IMR-90 (cell line): ENCODE measurements around the gene TRHDE. TPM values are rescaled to one million over a fixed set of nuclear protein-coding genes. Genes with fewer than 3 reads are reported as not detected.

Source experiments
- ATAC-seq: fragments of 200-7000 bp; cut with Tn5 transposase; 2 replicates; pipeline ENCODE4 v1.9.1; 2020; ENCODE audit warnings: low read depth, mild to moderate bottlenecking, moderate library complexity
- BruUV-seq: library from RNA; stranded (reverse); fragments of 400-500 nt; replicated peaks from 2 replicates; lab custom pipeline; 2021; lab: Mats Ljungman, UMichigan
- CTCF ChIA-PET: fragments of 300-600 bp; formaldehyde crosslinking; extraction: SDS; loops from one replicate; lab custom pipeline; 2021; ENCODE audit warnings: antibody characterized with exemption; lab: Yijun Ruan, JAX
- POLR2A ChIA-PET: fragments of 300-600 bp; sonication (Branson Sonifier 250); formaldehyde crosslinking; loops from one replicate; lab custom pipeline; 2022; ENCODE audit warnings: antibody characterized with exemption; ENCODE audit not compliant: unreplicated experiment; lab: Charles Lee
- DNase-seq: peaks from one replicate; pipeline ENCODE4 v3.0.0; 2013
- H2AFZ ChIP-seq: replicated peaks from 2 replicates; pipeline ENCODE3; 2013; ENCODE audit warnings: low read length, mild to moderate bottlenecking; ENCODE audit not compliant: poor library complexity
- H2AK5ac ChIP-seq: 2 replicates; pipeline ENCODE4 v1.6.1; 2013; ENCODE audit warnings: low read depth, low read length, inconsistent platforms
- H2AK9ac ChIP-seq: replicated peaks from 2 replicates; pipeline ENCODE3; 2013; ENCODE audit warnings: mild to moderate bottlenecking, low read depth, low read length, moderate library complexity; ENCODE audit not compliant: poor library complexity
- H2BK120ac ChIP-seq: 2 replicates; pipeline ENCODE4 v1.6.1; 2013; ENCODE audit warnings: low read depth, low read length, inconsistent platforms
- H2BK15ac ChIP-seq: 3 replicates; pipeline ENCODE4 v1.6.1; 2013; ENCODE audit warnings: low read depth, low read length, inconsistent platforms
- H2BK20ac ChIP-seq: 2 replicates; pipeline ENCODE4 v1.6.1; 2013; ENCODE audit warnings: low read depth, mild to moderate bottlenecking, inconsistent platforms, low read length, moderate library complexity
- H2BK5ac ChIP-seq: 2 replicates; pipeline ENCODE4 v1.6.1; 2013; ENCODE audit warnings: mild to moderate bottlenecking, low read depth, low read length, inconsistent platforms; ENCODE audit not compliant: poor library complexity, severe bottlenecking
- H3K14ac ChIP-seq: replicated peaks from 2 replicates; pipeline ENCODE4 v1.6.1; 2013; ENCODE audit warnings: low read depth, low read length, inconsistent platforms
- H3K18ac ChIP-seq: 2 replicates; pipeline ENCODE4 v1.6.1; 2013; ENCODE audit warnings: low read depth, low read length, control low read depth
- H3K23ac ChIP-seq: 2 replicates; pipeline ENCODE4 v1.6.1; 2013; ENCODE audit warnings: low read depth, low read length, inconsistent platforms
- H3K27ac ChIP-seq: 2 replicates; pipeline ENCODE4 v1.5.1; 2013; ENCODE audit warnings: mild to moderate bottlenecking, control low read depth, low read length; ENCODE audit not compliant: insufficient read depth
- H3K27me3 ChIP-seq: 2 replicates; pipeline ENCODE4 v1.6.1; 2013; ENCODE audit warnings: low read length; ENCODE audit not compliant: control insufficient read depth, insufficient read depth
- H3K36me3 ChIP-seq: 2 replicates; pipeline ENCODE4 v1.6.1; 2013; ENCODE audit warnings: low read length, mixed read lengths; ENCODE audit not compliant: control insufficient read depth, insufficient read depth
- H3K4ac ChIP-seq: 2 replicates; pipeline ENCODE4 v1.6.1; 2013; ENCODE audit warnings: low read depth, low read length, inconsistent platforms
- H3K4me1 ChIP-seq: 2 replicates; pipeline ENCODE4 v1.6.1; 2013; ENCODE audit warnings: low read length, mixed read lengths; ENCODE audit not compliant: control insufficient read depth, insufficient read depth
- H3K4me2 ChIP-seq: 2 replicates; pipeline ENCODE4 v1.6.1; 2013; ENCODE audit warnings: low read depth, mild to moderate bottlenecking, control low read depth, low read length, moderate library complexity
- H3K4me3 ChIP-seq: 2 replicates; pipeline ENCODE4 v1.5.1; 2013; ENCODE audit warnings: low read depth, mild to moderate bottlenecking, control low read depth, low read length, moderate library complexity; ENCODE audit not compliant: insufficient read depth
- H3K56ac ChIP-seq: 2 replicates; pipeline ENCODE4 v1.6.1; 2013; ENCODE audit warnings: low read length, inconsistent platforms; ENCODE audit not compliant: insufficient read depth; ENCODE audit errors: extremely low read depth
- H3K79me1 ChIP-seq, 2 experiments: 2 replicates each; pipeline ENCODE4 v1.6.1; 2013; ENCODE audit warnings: low read length in 2 of 2, inconsistent platforms in 1 of 2, low read depth in 1 of 2
- H3K9ac ChIP-seq: 2 replicates; pipeline ENCODE4 v1.6.1; 2013; ENCODE audit warnings: low read depth, low read length, control low read depth
- H3K9me1 ChIP-seq: 2 replicates; pipeline ENCODE4 v1.6.1; 2013; ENCODE audit warnings: low read length, inconsistent platforms; ENCODE audit not compliant: insufficient read depth
- H3K9me3 ChIP-seq: 2 replicates; pipeline ENCODE4 v1.6.1; 2013; ENCODE audit warnings: low read length; ENCODE audit not compliant: control insufficient read depth, insufficient read depth
- H4K20me1 ChIP-seq: 2 replicates; pipeline ENCODE4 v1.6.1; 2013; ENCODE audit warnings: low read length, inconsistent platforms; ENCODE audit not compliant: insufficient read depth
- H4K5ac ChIP-seq: 2 replicates; pipeline ENCODE4 v1.6.1; 2013; ENCODE audit warnings: mild to moderate bottlenecking, low read depth, low read length, control low read depth
- H4K8ac ChIP-seq, 2 experiments: 2 replicates each; pipeline ENCODE4 v1.6.1; 2013; ENCODE audit warnings: low read depth in 2 of 2, low read length in 2 of 2, control low read depth in 1 of 2, inconsistent platforms in 1 of 2
- H4K91ac ChIP-seq: 2 replicates; pipeline ENCODE4 v1.6.1; 2013; ENCODE audit warnings: low read depth, low read length, inconsistent platforms; ENCODE audit not compliant: insufficient read depth
- BHLHE40 ChIP-seq: fragments of 150-350 bp; IDR thresholded peaks from 2 replicates; pipeline ENCODE4 v1.6.1; 2016; ENCODE audit warnings: mild to moderate bottlenecking, low read depth, low read length
- CEBPB ChIP-seq: IDR thresholded peaks from 2 replicates; pipeline ENCODE4 v1.6.1; 2012; ENCODE audit warnings: low read depth, low read length, improper control_type of control experiment
- CHD1 ChIP-seq: IDR thresholded peaks from 2 replicates; pipeline ENCODE4 v1.6.1; 2012; ENCODE audit warnings: low read depth, low read length, improper control_type of control experiment
- FOS ChIP-seq: fragments of 150-350 bp; IDR thresholded peaks from 2 replicates; pipeline ENCODE4 v1.6.1; 2016; ENCODE audit warnings: low read depth, low read length
- MAFK ChIP-seq: IDR thresholded peaks from 2 replicates; pipeline ENCODE4 v1.6.1; 2012; ENCODE audit warnings: low read depth, low read length, improper control_type of control experiment
- MAZ ChIP-seq: IDR thresholded peaks from 2 replicates; pipeline ENCODE4 v1.6.1; 2012; ENCODE audit warnings: low read depth, mild to moderate bottlenecking, low read length, improper control_type of control experiment, moderate library complexity, borderline replicate concordance
- MXI1 ChIP-seq: IDR thresholded peaks from 2 replicates; pipeline ENCODE4 v1.6.1; 2012; ENCODE audit warnings: low read depth, mild to moderate bottlenecking, low read length, moderate library complexity, borderline replicate concordance
- NFE2L2 ChIP-seq: fragments of 150-350 bp; IDR thresholded peaks from 2 replicates; pipeline ENCODE4 v1.6.1; 2016; ENCODE audit warnings: low read depth, mild to moderate bottlenecking, low read length
- POLR2A ChIP-seq: IDR thresholded peaks from 2 replicates; pipeline ENCODE4 v1.6.1; 2012; ENCODE audit warnings: mild to moderate bottlenecking, low read depth, low read length
- RAD21 ChIP-seq: IDR thresholded peaks from 2 replicates; pipeline ENCODE4 v1.6.1; 2012; ENCODE audit warnings: low read length, improper control_type of control experiment
- RCOR1 ChIP-seq: IDR thresholded peaks from 2 replicates; pipeline ENCODE4 v1.6.1; 2012; ENCODE audit warnings: mild to moderate bottlenecking, low read length, improper control_type of control experiment; ENCODE audit not compliant: insufficient replicate concordance
- RFX5 ChIP-seq: IDR thresholded peaks from 2 replicates; pipeline ENCODE4 v1.8.0; 2012; ENCODE audit warnings: low read depth, mild to moderate bottlenecking, low read length, moderate library complexity
- SMC3 ChIP-seq: fragments of 150-350 bp; IDR thresholded peaks from 2 replicates; pipeline ENCODE4 v1.6.1; 2016; ENCODE audit warnings: low read depth, mild to moderate bottlenecking, antibody characterized with exemption, low read length, moderate library complexity
- WGBS, 2 experiments: methylation state at CpG; one replicate each; pipeline versions ENCODE4 v1.1.5 to v1.1.7; 2013; ENCODE audit warnings: missing lambda C conversion rate in 2 of 2; ENCODE audit not compliant: insufficient read length in 1 of 2; ENCODE audit errors: extremely low coverage in 2 of 2; 5-methylcytosine and 5-hydroxymethylcytosine counted together
- dilution Hi-C: fragments of 300-500 bp; cut with HindIII; formaldehyde crosslinking; loops from one replicate; pipeline ENCODE4 v1.14.3; 2018; ENCODE audit warnings: low sequenced_read_pairs; ENCODE audit not compliant: unreplicated experiment
- in situ Hi-C: fragments of 300-500 bp; cut with MboI; formaldehyde crosslinking; loops from 3 replicates; pipeline ENCODE4 v1.14.3; 2019; ENCODE audit warnings: low sequenced_read_pairs, inconsistent platforms, mixed read lengths
- intact Hi-C: fragments of 100-400 bp; cut with micrococcal nuclease; formaldehyde crosslinking; loops from 2 replicates; pipeline ENCODE4 v1.10.0; 2022
- polyA plus RNA-seq, 3 experiments: library from polyadenylated mRNA; depleted of rRNA; stranded (reverse); fragments of >200 nt; gene quantifications; 2 replicates each; pipeline ENCODE4 v1.2.3, GENCODE V29; 2012; ENCODE audit warnings: low replicate concordance in 1 of 3
- total RNA-seq: library from RNA; depleted of rRNA; stranded (reverse); fragments of >200 nt; gene quantifications from 2 replicates; pipeline ENCODE4 v1.2.3, GENCODE V29; 2012
- TF ChIP-seq, protein P1 (sequence below): conservative IDR thresholded peaks from 2 replicates; pipeline ENCODE4 v1.5.1; 2012; ENCODE audit warnings: mild to moderate bottlenecking, low read depth, low read length, improper control_type of control experiment
- TF ChIP-seq, protein P2 (sequence below): fragments of 150-350 bp; IDR thresholded peaks from 2 replicates; pipeline ENCODE4 v1.6.1; 2017; ENCODE audit warnings: mild to moderate bottlenecking, antibody characterized with exemption, low read length, low read depth
- TF ChIP-seq, protein P3 (sequence below): fragments of 150-350 bp; IDR thresholded peaks from 2 replicates; pipeline ENCODE4 v1.6.1; 2016; ENCODE audit warnings: low read depth, mild to moderate bottlenecking, low read length, moderate library complexity, borderline replicate concordance

The TRHDE gene
- total and polyA plus RNA-seq, 2 of the 4 experiments (the other 2 are of a cell fraction): 33.7 to 65.1 TPM

DNA sequence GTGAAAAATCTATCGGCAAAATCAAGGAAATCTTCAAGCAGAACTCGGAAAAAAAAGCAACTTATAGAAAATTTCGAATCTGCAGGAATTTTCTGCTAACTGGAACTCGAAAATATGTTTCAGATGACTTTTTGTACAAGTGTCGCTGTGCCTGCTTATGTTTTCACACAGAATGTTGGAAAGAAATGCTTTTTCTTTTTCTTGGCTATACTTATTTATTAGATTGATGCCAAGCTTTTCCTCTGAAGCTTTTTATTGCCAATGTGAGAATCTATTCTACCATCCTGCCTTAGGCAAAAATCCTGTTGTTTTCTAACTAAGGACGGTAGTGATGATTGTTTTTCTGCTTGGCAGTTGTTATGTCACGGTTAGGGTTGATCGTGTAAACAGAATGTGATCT, 65.8 kb downstream of the TRHDE start:
- dilution Hi-C loops: no loop called here
- no peak overlapping the region for H3K4me3 ChIP-seq
- WGBS, 2 experiments: 100% methylated on average over 2 of the region's 8 CpGs; no CpG with 5 or more reads in 1 of the 2 experiments
- H2BK120ac ChIP-seq: no peak overlapping the region
- peaks cover 24% of the 10 kb centered on the region for H3K9me1 ChIP-seq
- intact Hi-C loops: no loop called here
- H2BK15ac ChIP-seq: no peak overlapping the region
- H3K4me2 ChIP-seq: no peak overlapping the region
- no TSS peak for BruUV-seq
- no peak for ATAC-seq
- H2AFZ ChIP-seq: no peak overlapping the region
- H4K5ac ChIP-seq: no peak overlapping the region
- no peak overlapping the region for H2BK20ac ChIP-seq
- no peaks in the 10 kb centered on the region for H3K36me3 ChIP-seq
- H4K20me1 ChIP-seq: peaks cover 3% of the 10 kb centered on the region; the same call in 1 of the 2 replicates
- TF ChIP-seq RCOR1 (no peak), NFE2L2 (no peak), RAD21 (no peak), POLR2A (no peak), BHLHE40 (no peak), CEBPB (no peak), RFX5 (no peak), FOS (no peak), MXI1 (no peak), CHD1 (no peak), MAFK (no peak), SMC3 (no peak), MAZ (no peak)
- TF ChIP-seq, protein P1, sequence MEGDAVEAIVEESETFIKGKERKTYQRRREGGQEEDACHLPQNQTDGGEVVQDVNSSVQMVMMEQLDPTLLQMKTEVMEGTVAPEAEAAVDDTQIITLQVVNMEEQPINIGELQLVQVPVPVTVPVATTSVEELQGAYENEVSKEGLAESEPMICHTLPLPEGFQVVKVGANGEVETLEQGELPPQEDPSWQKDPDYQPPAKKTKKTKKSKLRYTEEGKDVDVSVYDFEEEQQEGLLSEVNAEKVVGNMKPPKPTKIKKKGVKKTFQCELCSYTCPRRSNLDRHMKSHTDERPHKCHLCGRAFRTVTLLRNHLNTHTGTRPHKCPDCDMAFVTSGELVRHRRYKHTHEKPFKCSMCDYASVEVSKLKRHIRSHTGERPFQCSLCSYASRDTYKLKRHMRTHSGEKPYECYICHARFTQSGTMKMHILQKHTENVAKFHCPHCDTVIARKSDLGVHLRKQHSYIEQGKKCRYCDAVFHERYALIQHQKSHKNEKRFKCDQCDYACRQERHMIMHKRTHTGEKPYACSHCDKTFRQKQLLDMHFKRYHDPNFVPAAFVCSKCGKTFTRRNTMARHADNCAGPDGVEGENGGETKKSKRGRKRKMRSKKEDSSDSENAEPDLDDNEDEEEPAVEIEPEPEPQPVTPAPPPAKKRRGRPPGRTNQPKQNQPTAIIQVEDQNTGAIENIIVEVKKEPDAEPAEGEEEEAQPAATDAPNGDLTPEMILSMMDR: no peak
- TF ChIP-seq, protein P2, sequence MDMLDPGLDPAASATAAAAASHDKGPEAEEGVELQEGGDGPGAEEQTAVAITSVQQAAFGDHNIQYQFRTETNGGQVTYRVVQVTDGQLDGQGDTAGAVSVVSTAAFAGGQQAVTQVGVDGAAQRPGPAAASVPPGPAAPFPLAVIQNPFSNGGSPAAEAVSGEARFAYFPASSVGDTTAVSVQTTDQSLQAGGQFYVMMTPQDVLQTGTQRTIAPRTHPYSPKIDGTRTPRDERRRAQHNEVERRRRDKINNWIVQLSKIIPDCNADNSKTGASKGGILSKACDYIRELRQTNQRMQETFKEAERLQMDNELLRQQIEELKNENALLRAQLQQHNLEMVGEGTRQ: no peak
- TF ChIP-seq, protein P3, sequence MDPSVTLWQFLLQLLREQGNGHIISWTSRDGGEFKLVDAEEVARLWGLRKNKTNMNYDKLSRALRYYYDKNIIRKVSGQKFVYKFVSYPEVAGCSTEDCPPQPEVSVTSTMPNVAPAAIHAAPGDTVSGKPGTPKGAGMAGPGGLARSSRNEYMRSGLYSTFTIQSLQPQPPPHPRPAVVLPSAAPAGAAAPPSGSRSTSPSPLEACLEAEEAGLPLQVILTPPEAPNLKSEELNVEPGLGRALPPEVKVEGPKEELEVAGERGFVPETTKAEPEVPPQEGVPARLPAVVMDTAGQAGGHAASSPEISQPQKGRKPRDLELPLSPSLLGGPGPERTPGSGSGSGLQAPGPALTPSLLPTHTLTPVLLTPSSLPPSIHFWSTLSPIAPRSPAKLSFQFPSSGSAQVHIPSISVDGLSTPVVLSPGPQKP: no peak
- H2BK5ac ChIP-seq: no peak overlapping the region
- H2AK9ac ChIP-seq: no peak overlapping the region
- peaks cover 2% of the 10 kb centered on the region for H3K4me1 ChIP-seq
- H3K23ac ChIP-seq: no peak overlapping the region
- no peak overlapping the region for H3K56ac ChIP-seq
- H3K9ac ChIP-seq: no peak overlapping the region
- no peaks in the 10 kb centered on the region for H3K9me3 ChIP-seq
- H3K18ac ChIP-seq: no peak overlapping the region
- no peak overlapping the region for H4K91ac ChIP-seq
- no peak overlapping the region for H3K27ac ChIP-seq
- no peak overlapping the region for H3K14ac ChIP-seq
- CTCF ChIA-PET: no interaction called here
- no peaks in the 10 kb centered on the region for H3K27me3 ChIP-seq
- no peak overlapping the region for H4K8ac ChIP-seq
- POLR2A ChIA-PET: no interaction called here
- H3K4ac ChIP-seq: no peak overlapping the region
- H3K79me1 ChIP-seq: peaks cover 20 to 61% of the 10 kb centered on the region in 2 experiments
- no peak overlapping the region for H2AK5ac ChIP-seq
- in situ Hi-C loops: no loop called here
- DNase-seq: no peak
